ENCODE results near the gene TEX29. TPM values are rescaled to one million over a fixed set of nuclear protein-coding genes. Genes with fewer than 3 reads are reported as not detected.

Gene TEX29
- total and polyA plus RNA-seq, 2 of the 4 experiments (the other 2 are of a cell fraction), result 0.46 TPM; not detected in 1

DNA sequence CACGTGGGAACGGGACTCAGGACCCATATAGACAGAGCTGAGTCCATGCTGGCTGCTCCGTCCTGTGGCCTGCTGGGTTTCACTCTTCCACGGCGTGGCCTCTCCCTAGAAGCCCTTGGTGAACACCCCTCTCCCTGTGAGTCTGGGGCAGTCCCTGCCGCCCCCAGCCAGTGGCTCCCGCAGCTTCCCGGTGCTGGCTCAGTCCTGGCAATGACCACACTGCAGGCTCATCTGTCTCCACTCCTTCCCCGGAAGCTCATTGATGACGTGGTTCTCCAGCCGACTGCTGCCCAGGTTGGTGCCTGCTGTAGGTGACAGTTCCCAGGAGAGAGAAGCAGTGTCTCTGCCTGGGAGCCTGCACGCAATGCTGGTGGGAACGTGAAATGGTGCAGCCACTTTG, 2.1 kb upstream of the TEX29 start:
- no peak overlapping the region for H3K4me2 ChIP-seq (ENCODE audit: low read depth, low read length)
- H3K4me3 ChIP-seq (ENCODE audit: insufficient read depth, low read depth, low read length), result no peak overlapping the region
- H3K4ac ChIP-seq (ENCODE audit: low read depth, low read length), result no peak overlapping the region
- H4K5ac ChIP-seq (ENCODE audit: low read depth, low read length), result no peak overlapping the region
- no peak overlapping the region for H2AFZ ChIP-seq (replicated peaks; ENCODE audit: low read length, poor library complexity)
- peaks cover 4% of the 10 kb centered on the region; the same call in 1 of the 2 replicates for H3K4me1 ChIP-seq (ENCODE audit: control insufficient read depth, insufficient read depth, low read length)
- in situ Hi-C loops (cut with MboI; ENCODE audit: low sequenced_read_pairs), result no loop called here
- H2BK15ac ChIP-seq (ENCODE audit: low read depth, low read length), result no peak overlapping the region
- no peak overlapping the region for H3K56ac ChIP-seq (ENCODE audit: extremely low read depth, insufficient read depth, low read length)
- ChIA-PET CTCF (no interaction called here), POLR2A (ENCODE audit: unreplicated experiment) (no interaction called here)
- H3K23ac ChIP-seq (ENCODE audit: low read depth, low read length), result no peak overlapping the region
- no peak overlapping the region for H3K27ac ChIP-seq (ENCODE audit: insufficient read depth, low read length)
- intact Hi-C loops (cut with micrococcal nuclease), result no loop called here
- H3K27me3 ChIP-seq (ENCODE audit: control insufficient read depth, insufficient read depth, low read length), result no peaks in the 10 kb centered on the region; the same call in 1 of the 2 replicates
- H2AK5ac ChIP-seq (ENCODE audit: low read depth, low read length), result no peak overlapping the region
- dilution Hi-C loops (cut with HindIII; ENCODE audit: low sequenced_read_pairs, unreplicated experiment), result no loop called here
- no peak overlapping the region for H4K91ac ChIP-seq (ENCODE audit: insufficient read depth, low read depth, low read length)
- H3K14ac ChIP-seq (replicated peaks; ENCODE audit: low read depth, low read length), result no peak overlapping the region
- H3K36me3 ChIP-seq (ENCODE audit: control insufficient read depth, insufficient read depth, low read length), result no peaks in the 10 kb centered on the region
- no peak overlapping the region for H2AK9ac ChIP-seq (replicated peaks; ENCODE audit: low read depth, low read length, poor library complexity)
- no peaks in the 10 kb centered on the region for H4K20me1 ChIP-seq (ENCODE audit: insufficient read depth, low read length)
- no TSS peak for BruUV-seq (replicated peaks)
- WGBS, 2 experiments (ENCODE audit: extremely low coverage in 2 of 2, insufficient read length in 1 of 2), result 73% methylated on average over 7 of the region's 13 CpGs; no CpG with 5 or more reads in 1 of the 2 experiments
- DNase-seq (peak; percentile 9), ATAC-seq (ENCODE audit: low read depth) (no peak)
- no peaks in the 10 kb centered on the region for H3K9me3 ChIP-seq (ENCODE audit: control insufficient read depth, insufficient read depth, low read length)
- H2BK120ac ChIP-seq (ENCODE audit: low read depth, low read length), result no peak overlapping the region
- TF ChIP-seq, protein P1, sequence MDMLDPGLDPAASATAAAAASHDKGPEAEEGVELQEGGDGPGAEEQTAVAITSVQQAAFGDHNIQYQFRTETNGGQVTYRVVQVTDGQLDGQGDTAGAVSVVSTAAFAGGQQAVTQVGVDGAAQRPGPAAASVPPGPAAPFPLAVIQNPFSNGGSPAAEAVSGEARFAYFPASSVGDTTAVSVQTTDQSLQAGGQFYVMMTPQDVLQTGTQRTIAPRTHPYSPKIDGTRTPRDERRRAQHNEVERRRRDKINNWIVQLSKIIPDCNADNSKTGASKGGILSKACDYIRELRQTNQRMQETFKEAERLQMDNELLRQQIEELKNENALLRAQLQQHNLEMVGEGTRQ (IDR thresholded peaks at IDR 0.05; ENCODE audit: low read depth, low read length), result no peak
- TF ChIP-seq SMC3 (IDR thresholded peaks at IDR 0.05; ENCODE audit: low read depth, low read length) (no peak), MXI1 (IDR thresholded peaks at IDR 0.05; ENCODE audit: borderline replicate concordance, low read depth, low read length) (no peak), MAFK (IDR thresholded peaks at IDR 0.05; ENCODE audit: low read depth, low read length) (no peak), FOS (IDR thresholded peaks at IDR 0.05; ENCODE audit: low read depth, low read length) (no peak), POLR2A (IDR thresholded peaks at IDR 0.05; ENCODE audit: low read depth, low read length) (no peak), RFX5 (IDR thresholded peaks at IDR 0.05; ENCODE audit: low read depth, low read length) (no peak), MAZ (IDR thresholded peaks at IDR 0.05; ENCODE audit: borderline replicate concordance, low read depth, low read length) (no peak), RCOR1 (IDR thresholded peaks at IDR 0.05; ENCODE audit: insufficient replicate concordance, low read length) (no peak), CHD1 (IDR thresholded peaks at IDR 0.05; ENCODE audit: low read depth, low read length) (no peak)
- no peak overlapping the region for H4K8ac ChIP-seq (ENCODE audit: low read depth in 2 of 2, low read length in 2 of 2)
- peaks cover 2% of the 10 kb centered on the region; the same call in 1 of the 2 replicates for H3K9me1 ChIP-seq (ENCODE audit: insufficient read depth, low read length)
- no peaks in the 10 kb centered on the region for H3K79me1 ChIP-seq (ENCODE audit: low read depth in 1 of 2, low read length in 2 of 2)
- no peak overlapping the region for H3K9ac ChIP-seq (ENCODE audit: low read depth, low read length)
- no peak overlapping the region for H2BK20ac ChIP-seq (ENCODE audit: low read depth, low read length)
- H2BK5ac ChIP-seq (ENCODE audit: low read depth, low read length, poor library complexity, severe bottlenecking), result no peak overlapping the region
- no peak overlapping the region for H3K18ac ChIP-seq (ENCODE audit: low read depth, low read length)

Measured in IMR-90 (cell line).